Activated CD4-positive, alpha-beta memory T cell treated with anti-CD3 and anti-CD28 coated beads, Interleukin-2, amount 10 ng/mL, durations not matched to agents 7 days and 5 days (primary cell): Measurements from ENCODE around the gene ALS2. TPM values are rescaled to one million over a fixed set of nuclear protein-coding genes. Genes with fewer than 3 reads are reported as not detected.
"Not testable (repeated sequence)": the region's sequence is repeated elsewhere in the genome, so short reads cannot be mapped to it uniquely, and the experiment has no call there.

ENCODE experiments used
- CTCF ChIA-PET: fragments of 350-600 bp; sonication (Branson Sonifier 250); formaldehyde crosslinking; loops from one replicate; lab custom pipeline; 2021; ENCODE audit warnings: antibody characterized with exemption, inconsistent platforms; lab: Charles Lee
- POLR2A ChIA-PET: fragments of 350-600 bp; sonication (Branson Sonifier 250); formaldehyde crosslinking; loops from one replicate; lab custom pipeline; 2021; ENCODE audit warnings: antibody characterized with exemption; lab: Charles Lee
- DNase-seq: peaks from one replicate; pipeline ENCODE4 v3.0.0-alpha.2; 2020
- H3K27ac Mint-ChIP-seq: one replicate; pipeline ENCODE4 v1.8.0; 2021; ENCODE audit warnings: mild to moderate bottlenecking, mixed read lengths
- H3K27me3 Mint-ChIP-seq: one replicate; pipeline ENCODE4 v1.8.0; 2021; ENCODE audit warnings: mixed read lengths
- H3K36me3 Mint-ChIP-seq: one replicate; pipeline ENCODE4 v1.8.0; 2021; ENCODE audit warnings: low read depth, mixed read lengths
- H3K4me1 Mint-ChIP-seq: one replicate; pipeline ENCODE4 v1.8.0; 2021; ENCODE audit warnings: mixed read lengths
- H3K4me3 Mint-ChIP-seq: one replicate; pipeline ENCODE4 v1.8.0; 2021; ENCODE audit warnings: mild to moderate bottlenecking, mixed read lengths
- H3K9me3 Mint-ChIP-seq: one replicate; pipeline ENCODE4 v1.8.0; 2021; ENCODE audit warnings: mixed read lengths
- total RNA-seq, 2 experiments: library from RNA; stranded (reverse); gene quantifications; one replicate each; pipeline ENCODE4 v1.2.3, GENCODE V29; 2021

The ALS2 gene
- total RNA-seq, 2 experiments from 2014 or later = 13.3 to 13.5 TPM

- no peak for DNase-seq
- H3K4me3 Mint-ChIP-seq = no peak within 1 kb of the TSS
- H3K9me3 Mint-ChIP-seq = no peaks in the 10 kb centered on the region
- no peak within 1 kb of the TSS for H3K27ac Mint-ChIP-seq
- no peaks in the 10 kb centered on the region for H3K36me3 Mint-ChIP-seq
- ChIA-PET CTCF (no interaction called here), POLR2A (no interaction called here)
- H3K4me1 Mint-ChIP-seq = no peaks in the 10 kb centered on the region
- H3K27me3 Mint-ChIP-seq = peaks cover 46% of the 10 kb centered on the region
Measured at GRCh38 chr2:201806442-201807170, 25.9 kb upstream of the ALS2 start, which contains the start of gene CDK15. CDK15 (plus strand) TSS chr2:201806537; CDS start chr2:201806665, 128 bp downstream.

- POLR2A ChIA-PET, H3K4me1 Mint-ChIP-seq: not testable (repeated sequence)
Measured at GRCh38 chr2:201798914-201799285, 18.2 kb upstream of the ALS2 start.

GRCh38 chr2:201798252-201798913 is 17.6 kb upstream of the ALS2 start:
- ChIA-PET POLR2A (no interaction called here), CTCF (no interaction called here)
- no peak overlapping the region for H3K4me3 Mint-ChIP-seq
- no peaks in the 10 kb centered on the region for H3K36me3 Mint-ChIP-seq
- no peak overlapping the region for H3K27ac Mint-ChIP-seq
- no peaks in the 10 kb centered on the region for H3K9me3 Mint-ChIP-seq
- H3K4me1 Mint-ChIP-seq = no peaks in the 10 kb centered on the region
- DNase-seq = no peak
- peaks cover 22% of the 10 kb centered on the region for H3K27me3 Mint-ChIP-seq

More at GRCh38 chr2:201798914-201799285, 18.2 kb upstream of the ALS2 start:
- H3K27ac Mint-ChIP-seq, H3K4me3 Mint-ChIP-seq, DNase-seq, CTCF ChIA-PET, H3K9me3 Mint-ChIP-seq, H3K36me3 Mint-ChIP-seq: not testable (repeated sequence)
- H3K27me3 Mint-ChIP-seq = peaks cover 24% of the 10 kb centered on the region

- H3K4me1 Mint-ChIP-seq = no peaks in the 10 kb centered on the region
- no peak overlapping the region for H3K27ac Mint-ChIP-seq
- H3K27me3 Mint-ChIP-seq = peaks cover 20% of the 10 kb centered on the region
- H3K36me3 Mint-ChIP-seq = no peaks in the 10 kb centered on the region
- H3K4me3 Mint-ChIP-seq = no peak overlapping the region
- ChIA-PET POLR2A (no interaction called here), CTCF (no interaction called here)
- DNase-seq = no peak
- H3K9me3 Mint-ChIP-seq = no peaks in the 10 kb centered on the region
Measured at GRCh38 chr2:201797175-201797840, 16.6 kb upstream of the ALS2 start.

- H3K4me3 Mint-ChIP-seq = no peak overlapping the region
- CTCF ChIA-PET = no interaction called here
- H3K9me3 Mint-ChIP-seq = no peaks in the 10 kb centered on the region
- no peak for DNase-seq
- H3K27me3 Mint-ChIP-seq = peaks cover 15% of the 10 kb centered on the region
- H3K4me1 Mint-ChIP-seq = no peaks in the 10 kb centered on the region
- POLR2A ChIA-PET = no interaction called here
- H3K27ac Mint-ChIP-seq = no peak overlapping the region
- H3K36me3 Mint-ChIP-seq = no peaks in the 10 kb centered on the region
Measured at GRCh38 chr2:201796478-201796865, 15.7 kb upstream of the ALS2 start.

- CTCF ChIA-PET = no interaction called here
- Mint-ChIP-seq H3K4me1 (no peaks in the 10 kb centered on the region), H3K9me3 (no peaks in the 10 kb centered on the region), H3K27ac (no peak overlapping the region), H3K27me3 (peaks cover 12% of the 10 kb centered on the region), H3K4me3 (no peak overlapping the region), H3K36me3 (no peaks in the 10 kb centered on the region)
- POLR2A ChIA-PET = no interaction called here
- DNase-seq = no peak
Measured at GRCh38 chr2:201795607-201796477, 15.1 kb upstream of the ALS2 start.

GRCh38 chr2:201794294-201794693 is 13.6 kb upstream of the ALS2 start:
- Mint-ChIP-seq H3K27ac (no peak overlapping the region), H3K9me3 (no peaks in the 10 kb centered on the region), H3K27me3 (peaks cover 13% of the 10 kb centered on the region), H3K4me1 (no peaks in the 10 kb centered on the region), H3K4me3 (no peak overlapping the region), H3K36me3 (no peaks in the 10 kb centered on the region)
- ChIA-PET CTCF (no interaction called here), POLR2A (no interaction called here)
- no peak for DNase-seq

GRCh38 chr2:201793631-201794030 is 12.9 kb upstream of the ALS2 start:
- ChIA-PET CTCF (no interaction called here), POLR2A (no interaction called here)
- peaks cover 13% of the 10 kb centered on the region for H3K27me3 Mint-ChIP-seq
- H3K4me3 Mint-ChIP-seq = no peak overlapping the region
- no peaks in the 10 kb centered on the region for H3K9me3 Mint-ChIP-seq
- H3K36me3 Mint-ChIP-seq = no peaks in the 10 kb centered on the region
- H3K4me1 Mint-ChIP-seq = no peaks in the 10 kb centered on the region
- no peak overlapping the region for H3K27ac Mint-ChIP-seq
- DNase-seq = no peak

GRCh38 chr2:201790989-201791388 is 10.3 kb upstream of the ALS2 start:
- Mint-ChIP-seq H3K4me1 (no peaks in the 10 kb centered on the region), H3K27me3 (peaks cover 13% of the 10 kb centered on the region), H3K9me3 (no peaks in the 10 kb centered on the region), H3K36me3 (no peaks in the 10 kb centered on the region), H3K27ac (no peak overlapping the region), H3K4me3 (no peak overlapping the region)
- no peak for DNase-seq
- POLR2A ChIA-PET = no interaction called here
- CTCF ChIA-PET = interaction anchor here (1.2 kb wide), 1 partner anchor 11 kb away, joined by 3 read pairs; the partner anchor contains the start of gene ALS2

GRCh38 chr2:201790291-201790690 is 9.6 kb upstream of the ALS2 start:
- no peak overlapping the region for H3K4me3 Mint-ChIP-seq
- no peak overlapping the region for H3K27ac Mint-ChIP-seq
- H3K36me3 Mint-ChIP-seq = no peaks in the 10 kb centered on the region
- no peaks in the 10 kb centered on the region for H3K9me3 Mint-ChIP-seq
- peaks cover 8% of the 10 kb centered on the region for H3K27me3 Mint-ChIP-seq
- no peaks in the 10 kb centered on the region for H3K4me1 Mint-ChIP-seq
- no peak for DNase-seq
- ChIA-PET CTCF (interaction anchor here (1.2 kb wide), 1 partner anchor 10 kb away, joined by 3 read pairs; the partner anchor contains the start of gene ALS2), POLR2A (no interaction called here)

GRCh38 chr2:201789395-201789794 is 8.7 kb upstream of the ALS2 start:
- no peak for DNase-seq
- H3K27me3 Mint-ChIP-seq = peaks cover 8% of the 10 kb centered on the region
- no peaks in the 10 kb centered on the region for H3K9me3 Mint-ChIP-seq
- no peak overlapping the region for H3K27ac Mint-ChIP-seq
- no peaks in the 10 kb centered on the region for H3K4me1 Mint-ChIP-seq
- ChIA-PET POLR2A (no interaction called here), CTCF (no interaction called here)
- H3K4me3 Mint-ChIP-seq = no peak overlapping the region
- no peaks in the 10 kb centered on the region for H3K36me3 Mint-ChIP-seq

- CTCF ChIA-PET = no interaction called here
- no peak overlapping the region for H3K27ac Mint-ChIP-seq
- POLR2A ChIA-PET = no interaction called here
Measured at GRCh38 chr2:201788371-201788770, 7.6 kb upstream of the ALS2 start.

GRCh38 chr2:201786471-201786870 is 5.7 kb upstream of the ALS2 start:
- H3K27me3 Mint-ChIP-seq = peaks cover 16% of the 10 kb centered on the region
- H3K4me1 Mint-ChIP-seq = peaks cover 5% of the 10 kb centered on the region
- ChIA-PET POLR2A (no interaction called here), CTCF (no interaction called here)
- H3K9me3 Mint-ChIP-seq = no peaks in the 10 kb centered on the region
- H3K36me3 Mint-ChIP-seq = no peaks in the 10 kb centered on the region
- no peak overlapping the region for H3K4me3 Mint-ChIP-seq
- DNase-seq = no peak
- H3K27ac Mint-ChIP-seq = no peak overlapping the region

More at GRCh38 chr2:201788371-201788770, 7.6 kb upstream of the ALS2 start:
- H3K9me3 Mint-ChIP-seq = no peaks in the 10 kb centered on the region
- no peaks in the 10 kb centered on the region for H3K36me3 Mint-ChIP-seq
- H3K27me3 Mint-ChIP-seq = peaks cover 12% of the 10 kb centered on the region
- H3K4me3 Mint-ChIP-seq = no peak overlapping the region
- H3K4me1 Mint-ChIP-seq = no peaks in the 10 kb centered on the region
- DNase-seq = no peak
